HL-60/S4 (cell line): ENCODE data around the gene ARFRP1.

Experiments
- in situ Hi-C: fragments of 300-500 bp; cut with MboI; formaldehyde crosslinking; loops from 2 replicates; pipeline ENCODE4 v1.14.3; 2022; ENCODE audit warnings: low sequenced_read_pairs

Gene ARFRP1

DNA sequence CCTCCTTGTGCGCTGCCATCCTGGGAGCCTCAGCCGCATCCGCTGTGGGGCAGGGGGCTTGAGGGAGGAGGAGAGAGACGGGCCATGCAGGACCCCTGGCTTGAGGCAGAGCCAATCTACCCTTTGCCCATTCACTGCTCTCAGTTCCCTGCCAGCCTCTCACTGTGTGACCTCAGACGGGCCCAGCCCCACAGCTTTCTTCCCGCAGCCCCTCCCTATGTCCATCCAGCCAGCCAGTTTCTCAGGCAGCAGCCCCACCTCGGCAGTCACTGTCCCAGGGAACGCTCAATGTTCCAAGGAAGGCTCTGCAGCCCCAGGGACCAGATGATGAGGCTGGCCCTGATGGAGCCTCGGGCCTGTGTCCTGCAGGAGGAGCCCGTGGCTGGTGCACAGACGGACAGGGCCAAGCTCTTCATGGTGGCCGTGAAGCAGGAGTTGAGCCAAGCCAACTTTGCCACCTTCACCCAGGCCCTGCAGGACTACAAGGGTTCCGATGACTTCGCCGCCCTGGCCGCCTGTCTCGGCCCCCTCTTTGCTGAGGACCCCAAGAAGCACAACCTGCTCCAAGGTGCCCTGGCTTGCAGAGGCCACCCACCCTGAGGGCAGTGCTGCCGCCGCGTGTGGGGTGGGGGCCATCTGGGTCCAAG lies 15.2 kb downstream of the ARFRP1 start:
- in situ Hi-C loops = no loop called here

GRCh38 chr20:63691711-63692435 lies 15.9 kb downstream of the ARFRP1 start:
- in situ Hi-C loops = no loop called here

DNA sequence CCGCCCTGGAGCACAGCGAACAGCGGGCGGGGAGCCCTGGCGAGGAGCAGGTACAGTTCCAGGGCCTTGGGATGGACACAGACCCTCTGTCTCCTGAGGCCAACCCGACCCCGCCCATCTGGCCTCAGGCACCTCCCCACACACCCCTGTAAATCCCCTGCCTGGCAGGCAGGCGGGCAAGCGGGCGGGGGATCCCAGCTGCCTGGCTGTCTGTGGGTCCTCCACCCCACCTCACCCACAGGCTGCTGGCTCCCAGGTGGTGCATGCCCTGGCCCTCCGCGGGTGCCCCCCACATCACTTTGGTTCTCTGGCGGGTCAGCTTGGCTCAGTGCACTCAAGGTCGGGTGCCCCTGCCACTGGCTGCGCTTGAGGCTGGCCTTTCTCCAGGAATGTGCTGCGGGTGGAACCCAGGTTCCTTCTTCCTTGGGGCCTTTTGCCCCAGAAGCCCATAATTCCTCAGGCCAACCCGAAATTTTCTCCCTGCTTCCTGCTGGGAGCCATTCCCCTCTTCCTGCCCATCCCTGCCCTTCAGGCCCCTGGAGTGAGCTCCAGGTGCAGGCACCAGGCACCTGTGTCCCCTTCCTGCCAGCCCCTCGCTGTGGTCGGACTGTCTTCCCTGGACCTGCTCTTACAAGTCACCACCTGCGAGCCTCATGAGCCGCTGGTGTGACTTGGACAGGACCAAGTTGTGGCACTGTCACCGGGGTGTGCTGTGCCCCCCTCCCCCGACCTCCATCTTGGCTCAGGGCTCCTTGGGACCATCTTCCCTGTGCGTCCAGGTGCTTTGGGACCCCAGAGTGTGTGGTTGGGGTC lies 16.7 kb downstream of the ARFRP1 start:
- in situ Hi-C loops = no loop called here

- in situ Hi-C loops = no loop called here
Observed at GRCh38 chr20:63690003-63690897, 17.5 kb downstream of the ARFRP1 start.

DNA sequence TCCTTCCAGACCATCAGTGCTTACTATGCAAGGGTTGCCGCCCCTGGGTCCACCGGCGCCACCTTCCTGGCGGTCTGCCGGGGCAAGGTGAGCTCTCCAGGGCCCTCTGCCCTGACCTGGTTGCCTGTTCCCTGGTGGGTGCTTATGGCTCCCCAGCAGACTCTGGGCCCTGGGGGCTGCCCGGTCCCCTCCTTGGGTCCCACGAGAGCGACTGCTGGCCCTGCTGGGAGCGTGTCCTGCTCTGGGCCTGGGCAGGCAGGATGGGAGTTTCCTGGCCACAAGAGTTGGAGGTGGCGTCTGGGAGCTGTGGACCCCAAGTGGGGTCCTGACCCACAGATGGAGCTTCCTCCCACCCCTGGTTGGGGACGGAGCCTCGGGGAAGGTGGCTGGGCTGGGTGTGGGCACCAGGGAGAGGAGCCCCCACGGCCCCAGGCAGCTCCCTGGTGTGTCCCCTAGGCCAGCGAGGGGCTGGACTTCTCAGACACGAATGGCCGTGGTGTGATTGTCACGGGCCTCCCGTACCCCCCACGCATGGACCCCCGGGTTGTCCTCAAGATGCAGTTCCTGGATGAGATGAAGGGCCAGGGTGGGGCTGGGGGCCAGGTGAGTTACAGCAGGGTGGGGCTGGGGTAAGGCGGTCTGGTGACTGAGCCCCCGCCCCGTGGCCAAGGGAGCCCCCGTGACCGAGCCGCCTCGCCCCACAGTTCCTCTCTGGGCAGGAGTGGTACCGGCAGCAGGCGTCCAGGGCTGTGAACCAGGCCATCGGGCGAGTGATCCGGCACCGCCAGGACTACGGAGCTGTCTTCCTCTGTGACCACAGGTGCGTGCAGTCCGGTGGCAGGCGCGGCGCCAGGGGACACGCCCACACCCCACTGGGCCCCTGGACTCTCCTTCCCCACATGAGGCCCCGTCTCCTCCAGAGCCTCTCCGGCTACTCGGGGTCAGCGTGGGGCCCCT lies 18.5 kb downstream of the ARFRP1 start:
- in situ Hi-C loops = no loop called here

DNA sequence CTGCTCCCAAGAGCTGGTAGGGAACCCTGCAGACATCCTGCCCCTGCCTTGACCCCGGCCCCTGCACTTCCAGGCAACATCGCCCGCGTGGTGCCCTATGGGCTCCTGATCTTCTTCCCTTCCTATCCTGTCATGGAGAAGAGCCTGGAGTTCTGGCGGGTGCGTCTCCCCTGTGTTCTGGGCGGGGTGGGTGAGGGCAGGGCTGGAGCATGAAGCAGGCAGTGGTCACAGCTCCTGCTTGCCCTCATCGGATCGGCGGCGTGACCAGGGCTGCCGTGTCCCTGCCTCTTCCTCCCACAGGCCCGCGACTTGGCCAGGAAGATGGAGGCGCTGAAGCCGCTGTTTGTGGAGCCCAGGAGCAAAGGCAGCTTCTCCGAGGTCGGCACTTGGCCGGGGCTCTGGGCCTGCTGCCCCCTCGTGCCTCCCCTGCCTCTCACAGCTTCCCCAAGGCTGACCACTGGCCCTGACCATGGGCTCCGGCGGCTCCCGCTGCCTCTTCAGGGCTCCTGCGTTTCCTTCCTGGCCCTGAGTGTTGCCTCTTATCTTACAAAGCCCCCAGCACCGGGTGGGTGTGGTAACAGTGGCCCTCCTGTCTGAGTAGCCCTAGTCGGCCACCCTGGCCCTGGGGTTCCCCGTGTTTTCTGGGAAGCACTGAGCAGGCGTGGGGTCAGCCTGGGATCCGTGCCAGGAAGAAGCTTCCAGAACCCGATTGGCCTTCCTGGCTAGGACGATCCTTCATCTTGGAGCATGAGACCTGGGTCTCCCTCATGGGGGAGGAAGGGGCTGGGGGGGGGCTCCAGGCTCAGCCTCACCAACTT lies 19.3 kb downstream of the ARFRP1 start:
- in situ Hi-C loops = no loop called here

- in situ Hi-C loops = no loop called here
Observed at GRCh38 chr20:63687419-63688178, 20.2 kb downstream of the ARFRP1 start.

- in situ Hi-C loops = no loop called here
Observed at GRCh38 chr20:63686492-63687321, 21.1 kb downstream of the ARFRP1 start.

- in situ Hi-C loops = no loop called here
Observed at GRCh38 chr20:63686094-63686491, 21.7 kb downstream of the ARFRP1 start.

DNA sequence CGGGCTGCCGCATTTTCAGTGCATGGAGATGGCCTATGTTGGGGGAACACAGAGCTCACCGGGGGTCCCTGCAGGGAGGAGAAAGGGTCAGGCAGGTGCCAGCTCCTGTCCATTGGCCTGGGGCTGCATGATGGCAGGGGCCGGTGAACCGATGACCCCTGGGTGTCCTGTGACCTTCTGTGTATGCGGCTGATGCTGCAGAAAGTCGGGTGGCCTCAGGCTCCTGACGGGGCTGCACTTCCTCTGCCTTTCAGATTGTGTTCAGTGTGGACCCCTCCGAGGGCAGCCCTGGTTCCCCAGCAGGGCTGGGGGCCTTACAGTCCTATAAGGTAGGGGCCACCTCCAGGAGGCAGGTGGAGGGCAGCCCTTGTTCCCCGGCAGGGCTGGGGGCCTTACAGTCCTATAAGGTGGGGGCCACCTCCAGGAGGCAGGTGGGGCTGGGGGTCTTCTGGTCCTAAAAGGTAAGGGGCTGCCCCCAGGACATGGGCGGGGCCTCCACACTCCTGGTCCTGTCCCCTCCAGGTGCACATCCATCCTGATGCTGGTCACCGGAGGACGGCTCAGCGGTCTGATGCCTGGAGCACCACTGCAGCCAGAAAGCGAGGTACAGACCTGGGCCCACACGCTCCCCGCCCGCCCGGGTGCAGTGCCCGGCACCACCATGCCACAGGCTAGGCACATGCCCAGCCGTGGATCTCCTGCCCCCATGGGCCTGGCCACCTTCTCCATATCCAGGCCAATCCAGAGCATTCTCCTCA lies 22.3 kb downstream of the ARFRP1 start:
- in situ Hi-C loops = no loop called here

GRCh38 chr20:63682384-63683139 lies 25.2 kb downstream of the ARFRP1 start:
- in situ Hi-C loops = no loop called here

- in situ Hi-C loops = no loop called here
Observed at GRCh38 chr20:63681609-63682142, 26.1 kb downstream of the ARFRP1 start.

GRCh38 chr20:63680857-63681608 lies 26.7 kb downstream of the ARFRP1 start:
- in situ Hi-C loops = no loop called here

DNA sequence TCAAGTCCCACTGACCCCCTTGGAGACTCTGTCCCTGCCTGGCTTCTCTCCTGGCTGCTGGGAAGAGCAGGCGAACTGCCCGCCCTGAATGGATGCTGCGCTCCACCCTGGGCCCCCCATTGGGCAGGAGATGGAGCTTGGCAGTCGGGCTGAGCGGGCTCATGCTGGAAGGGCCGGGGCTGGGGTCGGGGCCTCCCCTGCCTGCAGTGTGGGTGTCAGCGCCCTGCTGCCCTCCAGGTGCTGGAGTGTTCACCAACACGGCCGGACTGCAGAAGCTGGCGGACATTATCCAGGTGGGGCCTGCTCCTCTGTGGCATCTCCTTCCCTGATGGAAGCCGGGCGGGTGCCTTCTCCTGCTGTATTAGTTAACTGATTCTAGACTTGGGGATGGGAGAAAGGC lies 27.3 kb downstream of the ARFRP1 start:
- in situ Hi-C loops = no loop called here

DNA sequence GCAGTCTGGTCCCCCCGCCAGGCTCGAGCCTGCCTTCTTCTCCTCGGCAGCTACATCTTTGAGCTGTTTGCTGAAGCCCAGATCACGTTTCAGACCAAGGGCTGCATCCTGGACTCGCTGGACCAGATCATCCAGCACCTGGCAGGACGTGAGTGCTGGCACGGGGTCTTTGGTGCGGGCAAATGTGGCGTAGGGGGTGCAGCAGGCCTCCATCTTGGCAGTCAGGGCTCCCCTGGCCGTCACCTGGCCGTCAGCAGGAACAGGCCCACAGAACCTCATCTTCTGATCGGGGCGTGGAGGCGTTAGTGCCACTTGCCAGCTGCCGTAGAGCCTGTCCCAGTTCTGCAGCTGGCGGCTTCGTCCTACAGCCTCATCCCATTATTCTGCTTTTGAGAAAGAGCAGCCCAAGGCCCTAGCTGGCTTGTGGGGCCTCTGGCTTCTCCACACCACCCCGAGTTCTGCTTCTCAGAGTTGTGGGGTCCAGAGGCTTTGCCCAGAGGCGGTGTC lies 27.9 kb downstream of the ARFRP1 start:
- in situ Hi-C loops = no loop called here
